Activated naive CD4-positive, alpha-beta T cell treated with anti-CD3 and anti-CD28 coated beads, Interleukin-2, amount 50 U/mL, for 24 hours (primary cell): Measurements from ENCODE around the gene MGAT1.
"Not testable (repeated sequence)": the region's sequence is repeated elsewhere in the genome, so short reads cannot be mapped to it uniquely, and the experiment has no call there.

Experiments used
- H3K27ac Mint-ChIP-seq: one replicate; pipeline ENCODE4 v1.8.0; 2021; ENCODE audit warnings: mild to moderate bottlenecking, mixed read lengths
- H3K27me3 Mint-ChIP-seq: one replicate; pipeline ENCODE4 v1.8.0; 2021; ENCODE audit warnings: mixed read lengths
- H3K36me3 Mint-ChIP-seq: one replicate; pipeline ENCODE4 v1.8.0; 2021; ENCODE audit warnings: mixed read lengths
- H3K4me1 Mint-ChIP-seq: one replicate; pipeline ENCODE4 v1.8.0; 2021; ENCODE audit warnings: mixed read lengths
- H3K4me3 Mint-ChIP-seq: one replicate; pipeline ENCODE4 v1.8.0; 2021; ENCODE audit warnings: mild to moderate bottlenecking, mixed read lengths
- H3K9me3 Mint-ChIP-seq: one replicate; pipeline ENCODE4 v1.8.0; 2021; ENCODE audit warnings: mixed read lengths

MGAT1 gene

GRCh38 chr5:180828756-180829531 lies 26.3 kb upstream of the MGAT1 start:
- peak overlapping the region; percentile 92 for H3K27ac Mint-ChIP-seq
- not testable (repeated sequence) for H3K9me3 Mint-ChIP-seq, H3K27me3 Mint-ChIP-seq
- peak overlapping the region; percentile 57 for H3K4me3 Mint-ChIP-seq
- H3K4me1 Mint-ChIP-seq, result peaks cover 66% of the 10 kb centered on the region
- H3K36me3 Mint-ChIP-seq, result peaks cover 11% of the 10 kb centered on the region

- peaks cover 62% of the 10 kb centered on the region for H3K4me1 Mint-ChIP-seq
- peaks cover 11% of the 10 kb centered on the region for H3K36me3 Mint-ChIP-seq
- not testable (repeated sequence) for H3K27me3 Mint-ChIP-seq, H3K9me3 Mint-ChIP-seq, H3K27ac Mint-ChIP-seq, H3K4me3 Mint-ChIP-seq
Observed at GRCh38 chr5:180827374-180827773, 24.8 kb upstream of the MGAT1 start.

- peak overlapping the region; percentile 69 for H3K27ac Mint-ChIP-seq
- H3K4me3 Mint-ChIP-seq, result no peak overlapping the region
- no peaks in the 10 kb centered on the region for H3K9me3 Mint-ChIP-seq
- H3K27me3 Mint-ChIP-seq, result no peaks in the 10 kb centered on the region
- peaks cover 54% of the 10 kb centered on the region for H3K4me1 Mint-ChIP-seq
- peaks cover 11% of the 10 kb centered on the region for H3K36me3 Mint-ChIP-seq
Observed at GRCh38 chr5:180825768-180826525, 23.3 kb upstream of the MGAT1 start.

GRCh38 chr5:180824630-180825476 lies 22.2 kb upstream of the MGAT1 start:
- Mint-ChIP-seq H3K9me3 (no peaks in the 10 kb centered on the region), H3K4me1 (peaks cover 44% of the 10 kb centered on the region), H3K27me3 (no peaks in the 10 kb centered on the region), H3K27ac (no peak overlapping the region), H3K4me3 (no peak overlapping the region), H3K36me3 (peaks cover 7% of the 10 kb centered on the region)

- Mint-ChIP-seq H3K9me3 (no peaks in the 10 kb centered on the region), H3K4me3 (no peak overlapping the region), H3K36me3 (peaks cover 1% of the 10 kb centered on the region), H3K27me3 (no peaks in the 10 kb centered on the region), H3K4me1 (peaks cover 36% of the 10 kb centered on the region), H3K27ac (no peak overlapping the region)
Observed at GRCh38 chr5:180823940-180824629, 21.5 kb upstream of the MGAT1 start.

- Mint-ChIP-seq H3K4me3 (no peak overlapping the region), H3K9me3 (no peaks in the 10 kb centered on the region), H3K36me3 (peaks cover 1% of the 10 kb centered on the region), H3K27ac (no peak overlapping the region), H3K27me3 (no peaks in the 10 kb centered on the region), H3K4me1 (peaks cover 34% of the 10 kb centered on the region)
Observed at GRCh38 chr5:180823346-180823745, 20.7 kb upstream of the MGAT1 start.

- Mint-ChIP-seq H3K36me3 (peaks cover 1% of the 10 kb centered on the region), H3K27ac (no peak overlapping the region), H3K27me3 (no peaks in the 10 kb centered on the region), H3K4me1 (peaks cover 43% of the 10 kb centered on the region), H3K9me3 (no peaks in the 10 kb centered on the region), H3K4me3 (no peak overlapping the region)
Observed at GRCh38 chr5:180821538-180821937, 18.9 kb upstream of the MGAT1 start.

- Mint-ChIP-seq H3K27me3 (no peaks in the 10 kb centered on the region), H3K4me3 (no peak overlapping the region), H3K9me3 (no peaks in the 10 kb centered on the region), H3K36me3 (no peaks in the 10 kb centered on the region), H3K27ac (no peak overlapping the region), H3K4me1 (peaks cover 41% of the 10 kb centered on the region)
Observed at GRCh38 chr5:180820788-180821321, 18.2 kb upstream of the MGAT1 start.

GRCh38 chr5:180818677-180819341 lies 16.2 kb upstream of the MGAT1 start:
- no peaks in the 10 kb centered on the region for H3K36me3 Mint-ChIP-seq

GRCh38 chr5:180817893-180818674 lies 15.5 kb upstream of the MGAT1 start:
- Mint-ChIP-seq H3K36me3 (no peaks in the 10 kb centered on the region), H3K4me3 (peak overlapping the region; percentile 42), H3K9me3 (no peaks in the 10 kb centered on the region), H3K27ac (no peak overlapping the region), H3K4me1 (peaks cover 42% of the 10 kb centered on the region), H3K27me3 (no peaks in the 10 kb centered on the region)

More at GRCh38 chr5:180818677-180819341, 16.2 kb upstream of the MGAT1 start:
- H3K9me3 Mint-ChIP-seq, result no peaks in the 10 kb centered on the region
- H3K4me1 Mint-ChIP-seq, result peaks cover 41% of the 10 kb centered on the region
- H3K27ac Mint-ChIP-seq, result no peak overlapping the region
- no peaks in the 10 kb centered on the region for H3K27me3 Mint-ChIP-seq
- no peak overlapping the region for H3K4me3 Mint-ChIP-seq

GRCh38 chr5:180816608-180817534 lies 14.3 kb upstream of the MGAT1 start:
- H3K9me3 Mint-ChIP-seq, result no peaks in the 10 kb centered on the region
- peak overlapping the region; percentile 79 for H3K4me3 Mint-ChIP-seq
- H3K4me1 Mint-ChIP-seq, result peaks cover 52% of the 10 kb centered on the region
- no peaks in the 10 kb centered on the region for H3K27me3 Mint-ChIP-seq
- no peaks in the 10 kb centered on the region for H3K36me3 Mint-ChIP-seq
- peak overlapping the region; percentile 70 for H3K27ac Mint-ChIP-seq

- no peaks in the 10 kb centered on the region for H3K36me3 Mint-ChIP-seq
- H3K9me3 Mint-ChIP-seq, result no peaks in the 10 kb centered on the region
- H3K27ac Mint-ChIP-seq, result peak overlapping the region; percentile 30
- no peaks in the 10 kb centered on the region for H3K27me3 Mint-ChIP-seq
- H3K4me3 Mint-ChIP-seq, result no peak overlapping the region
- H3K4me1 Mint-ChIP-seq, result peaks cover 60% of the 10 kb centered on the region
Observed at GRCh38 chr5:180815293-180815917, 12.8 kb upstream of the MGAT1 start.

- H3K4me3 Mint-ChIP-seq, result peak overlapping the region; percentile 23
- no peaks in the 10 kb centered on the region for H3K27me3 Mint-ChIP-seq
- no peaks in the 10 kb centered on the region for H3K9me3 Mint-ChIP-seq
- H3K4me1 Mint-ChIP-seq, result peaks cover 74% of the 10 kb centered on the region
- peak overlapping the region; percentile 68 for H3K27ac Mint-ChIP-seq
- H3K36me3 Mint-ChIP-seq, result no peaks in the 10 kb centered on the region
Observed at GRCh38 chr5:180813420-180813819, 10.8 kb upstream of the MGAT1 start.
